Keratinocyte (primary cell): ENCODE results near the gene TSPAN16. TPM values are rescaled to one million over a fixed set of nuclear protein-coding genes. Genes with fewer than 3 reads are reported as not detected.

ENCODE experiments used
- DNase-seq: peaks from one replicate; pipeline ENCODE4 v3.0.0-alpha.2; 2011; ENCODE audit warnings: low read depth, missing footprints, low spot score
- FAIRE-seq: peaks from 2 replicates; lab custom pipeline; 2011; peaks lifted over from hg19 to GRCh38; lab: Jason Lieb, UNC
- H2AFZ ChIP-seq: 2 replicates; pipeline ENCODE4 v1.6.0; 2012; ENCODE audit warnings: low read length, control low read depth, inconsistent platforms; ENCODE audit not compliant: control insufficient read depth
- H3K27ac ChIP-seq: 2 replicates; pipeline ENCODE4 v1.5.1; 2011; ENCODE audit warnings: low read length; ENCODE audit not compliant: control insufficient read depth, insufficient read depth
- H3K27me3 ChIP-seq: 3 replicates; pipeline ENCODE4 v1.6.0; 2011; ENCODE audit warnings: low read length; ENCODE audit not compliant: control insufficient read depth, insufficient read depth; ENCODE audit errors: extremely low read depth
- H3K36me3 ChIP-seq, 2 experiments: 2 replicates in 1 of 2; 3 replicates in 1 of 2; pipeline ENCODE4 v1.5.1; 2011; ENCODE audit warnings: low read length in 2 of 2, mild to moderate bottlenecking in 1 of 2; ENCODE audit not compliant: control insufficient read depth in 2 of 2, insufficient read depth in 2 of 2; ENCODE audit errors: extremely low read depth in 1 of 2
- H3K4me1 ChIP-seq: 3 replicates; pipeline ENCODE4 v1.5.1; 2011; ENCODE audit warnings: low read length; ENCODE audit not compliant: control insufficient read depth, insufficient read depth; ENCODE audit errors: extremely low read depth
- H3K4me2 ChIP-seq: 3 replicates; pipeline ENCODE4 v1.6.0; 2011; ENCODE audit warnings: low read depth, low read length; ENCODE audit not compliant: control insufficient read depth, insufficient read depth; ENCODE audit errors: extremely low read depth
- H3K4me3 ChIP-seq, 3 experiments: fragments of 200-600 bp in 1 of 3; sonication (generic) in 1 of 3; 2 replicates in 2 of 3; 3 replicates in 1 of 3; pipeline ENCODE4 v1.5.1; 2011 to 2016; ENCODE audit warnings: low read length in 3 of 3, mild to moderate bottlenecking in 3 of 3, control low read depth in 2 of 3, inconsistent platforms in 1 of 3, low read depth in 1 of 3, mixed read lengths in 1 of 3, mixed run types in 1 of 3, moderate library complexity in 1 of 3; ENCODE audit not compliant: control insufficient read depth in 2 of 3, insufficient read depth in 2 of 3; ENCODE audit errors: extremely low read depth in 1 of 3
- H3K79me2 ChIP-seq: 2 replicates; pipeline ENCODE4 v1.6.0; 2012; ENCODE audit warnings: low read length; ENCODE audit not compliant: control insufficient read depth, insufficient read depth
- H3K9ac ChIP-seq: 3 replicates; pipeline ENCODE4 v1.6.0; 2011; ENCODE audit warnings: low read length; ENCODE audit not compliant: control insufficient read depth, insufficient read depth; ENCODE audit errors: extremely low read depth
- H3K9me1 ChIP-seq: 3 replicates; pipeline ENCODE4 v1.6.0; 2011; ENCODE audit warnings: low read length; ENCODE audit not compliant: control insufficient read depth, insufficient read depth; ENCODE audit errors: extremely low read depth
- H3K9me3 ChIP-seq: 2 replicates; pipeline ENCODE4 v1.5.1; 2012; ENCODE audit warnings: low read depth, low read length; ENCODE audit not compliant: control insufficient read depth
- H4K20me1 ChIP-seq: 3 replicates; pipeline ENCODE4 v1.6.0; 2011; ENCODE audit warnings: low read length; ENCODE audit not compliant: control insufficient read depth, insufficient read depth; ENCODE audit errors: extremely low read depth
- EZH2 ChIP-seq: IDR thresholded peaks from one replicate; pipeline ENCODE4 v1.6.1; 2012; ENCODE audit warnings: inconsistent platforms, mild to moderate bottlenecking, low read length, moderate library complexity
- dilution Hi-C: fragments of 300-500 bp; cut with MboI; formaldehyde crosslinking; loops from one replicate; pipeline ENCODE4 v1.7.0; 2020; ENCODE audit warnings: low sequenced_read_pairs; ENCODE audit not compliant: extremely low pct_ligation_motif_present
- polyA minus RNA-seq, 3 experiments: library from RNA; depleted of rRNA, polyadenylated mRNA; stranded (reverse); fragments of >200 nt; gene quantifications; 1 replicate in 1 of 3; 2 replicates in 1 of 3; 3 replicates in 1 of 3; pipeline ENCODE4 v1.2.3, GENCODE V29; 2011
- polyA plus RNA-seq, 5 experiments: library from polyadenylated mRNA; depleted of rRNA in 3 of 5; stranded (reverse) in 3 of 5; stranded (forward) in 1 of 5; unstranded in 1 of 5; fragments of >200 nt; gene quantifications; 1 replicate in 1 of 5; 2 replicates in 3 of 5; 3 replicates in 1 of 5; pipeline versions ENCODE4 v1.2.1 to v1.2.3, GENCODE V29; 2011 to 2012; ENCODE audit warnings: missing spikeins in 2 of 5, low read depth in 1 of 5, low replicate concordance in 1 of 5
- TF ChIP-seq, protein P1 (sequence below), 3 experiments: IDR thresholded peaks in 1 of 3; conservative IDR thresholded peaks in 1 of 3; optimal IDR thresholded peaks in 1 of 3; 2 replicates in 2 of 3; 3 replicates in 1 of 3; pipeline versions ENCODE3 to v1.5.1; 2011; ENCODE audit warnings: low read length in 3 of 3, mild to moderate bottlenecking in 3 of 3, moderate library complexity in 2 of 3, control low read depth in 1 of 3, inconsistent platforms in 1 of 3; ENCODE audit not compliant: insufficient read depth in 2 of 3; ENCODE audit errors: extremely low read depth in 1 of 3

Gene TSPAN16, protein sequence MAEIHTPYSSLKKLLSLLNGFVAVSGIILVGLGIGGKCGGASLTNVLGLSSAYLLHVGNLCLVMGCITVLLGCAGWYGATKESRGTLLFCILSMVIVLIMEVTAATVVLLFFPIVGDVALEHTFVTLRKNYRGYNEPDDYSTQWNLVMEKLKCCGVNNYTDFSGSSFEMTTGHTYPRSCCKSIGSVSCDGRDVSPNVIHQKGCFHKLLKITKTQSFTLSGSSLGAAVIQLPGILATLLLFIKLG
- polyA plus RNA-seq (not detected in 3 replicates), polyA minus RNA-seq (not detected in 3 replicates)
- not detected for polyA plus RNA-seq (2011; ENCODE audit: low read depth)
- not detected in 2 replicates for polyA plus RNA-seq (2011; cell fraction: cytosol; rRNA removed)
- polyA plus RNA-seq (2011; cell fraction: nucleus; rRNA removed) = not detected in 2 replicates
- not detected in 2 replicates for polyA plus RNA-seq (2012; ENCODE audit: low replicate concordance)
- not detected for polyA minus RNA-seq (2011; cell fraction: cytosol; rRNA and poly(A)+ RNA removed)
- not detected in 2 replicates for polyA minus RNA-seq (2011; cell fraction: nucleus; rRNA and poly(A)+ RNA removed)

DNA sequence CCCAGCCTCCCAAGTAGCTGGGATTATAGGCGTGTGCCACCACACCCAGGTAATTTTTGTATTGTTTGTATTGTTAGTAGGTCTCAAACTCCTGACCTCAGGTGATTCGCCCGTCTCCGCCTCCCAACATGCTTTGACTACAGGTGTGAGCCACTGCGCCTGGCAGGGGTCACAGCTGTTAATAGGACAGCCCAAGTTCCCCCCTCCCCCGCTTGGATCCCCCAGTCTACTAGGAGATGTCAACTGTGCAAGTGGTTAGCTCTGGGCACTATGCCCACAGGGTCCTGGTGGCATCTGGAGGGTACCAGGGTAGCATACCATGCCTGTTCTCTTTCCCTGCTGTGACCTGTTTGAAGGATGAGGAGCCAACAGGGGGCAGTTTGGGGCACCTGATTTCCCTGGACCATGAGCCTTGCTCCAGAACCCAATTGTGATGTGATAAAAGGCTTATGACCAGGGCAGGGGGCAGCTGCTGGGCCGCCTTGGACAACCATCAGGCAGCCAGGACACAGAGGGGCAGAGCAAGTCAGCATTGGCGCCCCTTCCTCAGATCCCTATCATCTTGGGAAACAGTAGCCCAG is at the start of gene TSPAN16:
TSPAN16 (plus strand) TSS at position 496 of the 581 bp plus-strand sequence. CDS start 138 bp downstream, outside the sequence.
- no peak for DNase-seq
- H3K79me2 ChIP-seq = no peaks in the 10 kb centered on the region
- H3K27ac ChIP-seq = no peak within 1 kb of the TSS
- no peak for FAIRE-seq
- TF ChIP-seq, protein P1, sequence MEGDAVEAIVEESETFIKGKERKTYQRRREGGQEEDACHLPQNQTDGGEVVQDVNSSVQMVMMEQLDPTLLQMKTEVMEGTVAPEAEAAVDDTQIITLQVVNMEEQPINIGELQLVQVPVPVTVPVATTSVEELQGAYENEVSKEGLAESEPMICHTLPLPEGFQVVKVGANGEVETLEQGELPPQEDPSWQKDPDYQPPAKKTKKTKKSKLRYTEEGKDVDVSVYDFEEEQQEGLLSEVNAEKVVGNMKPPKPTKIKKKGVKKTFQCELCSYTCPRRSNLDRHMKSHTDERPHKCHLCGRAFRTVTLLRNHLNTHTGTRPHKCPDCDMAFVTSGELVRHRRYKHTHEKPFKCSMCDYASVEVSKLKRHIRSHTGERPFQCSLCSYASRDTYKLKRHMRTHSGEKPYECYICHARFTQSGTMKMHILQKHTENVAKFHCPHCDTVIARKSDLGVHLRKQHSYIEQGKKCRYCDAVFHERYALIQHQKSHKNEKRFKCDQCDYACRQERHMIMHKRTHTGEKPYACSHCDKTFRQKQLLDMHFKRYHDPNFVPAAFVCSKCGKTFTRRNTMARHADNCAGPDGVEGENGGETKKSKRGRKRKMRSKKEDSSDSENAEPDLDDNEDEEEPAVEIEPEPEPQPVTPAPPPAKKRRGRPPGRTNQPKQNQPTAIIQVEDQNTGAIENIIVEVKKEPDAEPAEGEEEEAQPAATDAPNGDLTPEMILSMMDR (optimal IDR thresholded peaks at IDR 0.05 in 1 of 3, IDR thresholded peaks at IDR 0.05 in 1 of 3, conservative IDR thresholded peaks at IDR 0.05 in 1 of 3; ENCODE audit: extremely low read depth in 1 of 3, insufficient read depth in 2 of 3, low read length in 3 of 3) = peak in 1 of 3 experiments; percentile 31
- TF ChIP-seq EZH2 = no peak
- no peak within 1 kb of the TSS for H3K4me2 ChIP-seq
- H3K9ac ChIP-seq = no peak within 1 kb of the TSS
- no peaks in the 10 kb centered on the region for H3K36me3 ChIP-seq
- H3K4me3 ChIP-seq = no peak within 1 kb of the TSS
- H3K4me1 ChIP-seq = peaks cover 7% of the 10 kb centered on the region
- H3K9me1 ChIP-seq = no peaks in the 10 kb centered on the region
- no peaks in the 10 kb centered on the region for H3K9me3 ChIP-seq
- H2AFZ ChIP-seq = no peak within 1 kb of the TSS
- dilution Hi-C loops = no loop called here
- no peaks in the 10 kb centered on the region for H4K20me1 ChIP-seq
- peaks cover 3% of the 10 kb centered on the region for H3K27me3 ChIP-seq

DNA sequence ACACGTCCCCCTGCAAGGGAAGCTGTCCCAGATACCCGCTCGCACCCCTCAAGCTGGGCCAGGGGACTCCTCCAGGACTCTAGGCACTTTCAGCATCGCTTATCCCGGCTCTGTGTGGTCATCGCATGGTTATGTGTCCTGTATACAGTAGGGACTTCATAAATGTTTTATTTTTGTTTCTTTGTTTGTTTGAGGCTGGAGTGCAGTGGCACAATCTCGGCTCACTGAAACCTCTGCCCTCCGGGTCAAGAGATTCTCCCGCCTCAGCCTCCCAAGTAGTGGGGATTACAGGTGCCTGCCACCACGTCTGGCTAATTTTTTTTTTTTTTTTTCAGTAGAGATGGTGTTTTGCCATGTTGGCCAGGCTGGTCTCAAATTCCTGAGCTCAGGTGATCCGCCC is 49.0 kb upstream of the TSPAN16 start:
- FAIRE-seq (no peak), DNase-seq (no peak)
- no peak overlapping the region for H3K9ac ChIP-seq
- peaks cover 22 to 33% of the 10 kb centered on the region in 2 experiments for H3K36me3 ChIP-seq
- H3K79me2 ChIP-seq = no peaks in the 10 kb centered on the region
- H3K4me3 ChIP-seq = no peak overlapping the region
- no peak overlapping the region for H3K4me2 ChIP-seq
- no peaks in the 10 kb centered on the region for H3K9me3 ChIP-seq
- H3K4me1 ChIP-seq = no peaks in the 10 kb centered on the region
- dilution Hi-C loops = no loop called here
- no peaks in the 10 kb centered on the region for H3K27me3 ChIP-seq
- no peaks in the 10 kb centered on the region for H3K9me1 ChIP-seq
- H2AFZ ChIP-seq = no peak overlapping the region
- TF ChIP-seq EZH2 = no peak
- TF ChIP-seq, protein P1 (optimal IDR thresholded peaks at IDR 0.05 in 1 of 3, IDR thresholded peaks at IDR 0.05 in 1 of 3, conservative IDR thresholded peaks at IDR 0.05 in 1 of 3; ENCODE audit: extremely low read depth in 1 of 3, insufficient read depth in 2 of 3, low read length in 3 of 3) = no peak
- H3K27ac ChIP-seq = no peak overlapping the region
- no peaks in the 10 kb centered on the region for H4K20me1 ChIP-seq
